MCF 10A (cell line): ENCODE measurements around the gene OTUD1. TPM values are rescaled to one million over a fixed set of nuclear protein-coding genes. Genes with fewer than 3 reads are reported as not detected.
A peak's percentile ranks its signal among the peaks of the same experiment; 100 is the strongest.
"Not testable (repeated sequence)": the region's sequence is repeated elsewhere in the genome, so short reads cannot be mapped to it uniquely, and the experiment has no call there.

ENCODE experiments used
- Bru-seq: library from RNA; stranded (reverse); fragments of 400-500 nt; gene quantifications from one replicate; lab custom pipeline; 2021; lab: Mats Ljungman, UMichigan
- BruChase-seq, 2 experiments: library from RNA; stranded (reverse); fragments of 400-500 nt; gene quantifications; one replicate each; lab custom pipeline; 2021; lab: Mats Ljungman, UMichigan
- BruUV-seq: library from RNA; stranded (reverse); fragments of 400-500 nt; replicated peaks from 2 replicates; lab custom pipeline; 2021; lab: Mats Ljungman, UMichigan
- CTCF ChIA-PET: fragments of 300-600 bp; sonication (Branson Sonifier 250); formaldehyde crosslinking; extraction: SDS; loops from one replicate; lab custom pipeline; 2021; ENCODE audit warnings: antibody characterized with exemption, inconsistent platforms; lab: Yijun Ruan, JAX
- POLR2A ChIA-PET: fragments of 300-600, 350-650 bp; sonication (Branson Sonifier 250); formaldehyde crosslinking; extraction: SDS; loops from one replicate; lab custom pipeline; 2020; ENCODE audit warnings: antibody characterized with exemption, inconsistent platforms; lab: Yijun Ruan, JAX
- DNase-seq: peaks from one replicate; pipeline ENCODE4 v3.0.0-alpha.2; 2018; ENCODE audit not compliant: unreplicated experiment
- H3K27ac Mint-ChIP-seq: one replicate; pipeline ENCODE4 v1.8.0; 2022; ENCODE audit warnings: mild to moderate bottlenecking, low read depth, mixed read lengths; ENCODE audit not compliant: unreplicated experiment
- H3K27me3 Mint-ChIP-seq: one replicate; pipeline ENCODE4 v1.8.0; 2022; ENCODE audit warnings: mixed read lengths; ENCODE audit not compliant: insufficient read depth, unreplicated experiment
- H3K36me3 Mint-ChIP-seq: one replicate; pipeline ENCODE4 v1.8.0; 2022; ENCODE audit warnings: mild to moderate bottlenecking, moderate library complexity, mixed read lengths; ENCODE audit not compliant: insufficient read depth, unreplicated experiment
- H3K4me1 Mint-ChIP-seq: one replicate; pipeline ENCODE4 v1.8.0; 2022; ENCODE audit warnings: mixed read lengths; ENCODE audit not compliant: insufficient read depth, unreplicated experiment
- H3K4me3 Mint-ChIP-seq: one replicate; pipeline ENCODE4 v1.8.0; 2022; ENCODE audit warnings: mild to moderate bottlenecking, moderate library complexity, mixed read lengths; ENCODE audit not compliant: unreplicated experiment
- H3K9me3 Mint-ChIP-seq: one replicate; pipeline ENCODE4 v1.8.0; 2022; ENCODE audit warnings: mixed read lengths; ENCODE audit not compliant: unreplicated experiment
- CTCF ChIP-seq: fragments of 200-600 bp; IDR thresholded peaks from one replicate; pipeline ENCODE4 v1.8.0; 2022; ENCODE audit warnings: antibody characterized with exemption, mild to moderate bottlenecking; ENCODE audit not compliant: unreplicated experiment
- intact Hi-C: fragments of 100-400 bp; cut with micrococcal nuclease; formaldehyde crosslinking; loops from 2 replicates; pipeline ENCODE4 v1.14.1; 2022
- long read RNA-seq: library from polyadenylated mRNA; stranded (forward); transcript quantifications from one replicate; pipeline ENCODE4 v2.0.0, GENCODE V29; 2022
- total RNA-seq: library from RNA; stranded (reverse); gene quantifications from 2 replicates; pipeline ENCODE4 v1.2.3, GENCODE V29; 2022

The OTUD1 gene
- 12.1 and 14.9 TPM in 2 replicates for total RNA-seq
- Bru-seq, nascent RNA: percentile 92 among the genes with signal in this experiment
- percentile 68 among the genes with signal in this experiment for BruChase-seq, experiment 1, labeled RNA remaining after a 6-hour chase
- BruChase-seq, experiment 2, labeled RNA remaining after a 2-hour chase: percentile 96 among the genes with signal in this experiment
- long read RNA-seq, transcript OTUD1-201 (1 exons, 2,933 nt): major isoform, 47 of 47 reads
- long read RNA-seq, partial matches to known transcripts: 0 of 47 reads
- long read RNA-seq, other reads (novel, unspliced or antisense): 0 of 47 reads

GRCh38 chr10:23438547-23439451 lies at the start of gene OTUD1:
Gene OTUD1 (plus strand): TSS chr10:23439075. CDS start chr10:23439458, 383 bp downstream.
- H3K4me3 Mint-ChIP-seq: peak within 1 kb of the TSS; percentile 83
- H3K9me3 Mint-ChIP-seq: no peaks in the 10 kb centered on the region
- intact Hi-C loops: no loop called here
- no peak for TF ChIP-seq CTCF
- H3K27me3 Mint-ChIP-seq: no peaks in the 10 kb centered on the region
- DNase-seq: peak; percentile 93
- ChIA-PET POLR2A (interaction anchor here (0.6 to 5.5 kb wide), 24 partner anchors 8 to 1443 kb away, joined by 3 to 34 read pairs (median 4); partner anchors contain the start of gene C10orf67), CTCF (interaction anchor here (0.6 to 1.2 kb wide), 12 partner anchors 18 to 1622 kb away, joined by 3 to 5 read pairs (median 3); no protein-coding TSS in a partner anchor)
- peak within 1 kb of the TSS; percentile 83 for H3K27ac Mint-ChIP-seq
- peaks cover 20% of the 10 kb centered on the region for H3K4me1 Mint-ChIP-seq
- peaks cover 5% of the 10 kb centered on the region for H3K36me3 Mint-ChIP-seq
- BruUV-seq: no TSS peak

GRCh38 chr10:23390408-23390807 lies 48.5 kb upstream of the OTUD1 start:
- H3K4me1 Mint-ChIP-seq, BruUV-seq, intact Hi-C loops, H3K27me3 Mint-ChIP-seq, H3K4me3 Mint-ChIP-seq, DNase-seq, H3K27ac Mint-ChIP-seq, H3K9me3 Mint-ChIP-seq, H3K36me3 Mint-ChIP-seq: not testable (repeated sequence)
- ChIA-PET POLR2A (interaction anchor here (1.1 kb wide), 1 partner anchor 10 kb away, joined by 4 read pairs; no protein-coding TSS in a partner anchor), CTCF (interaction anchor here (0.6 to 0.8 kb wide), 3 partner anchors 9 to 30 kb away, joined by 3 read pairs; no protein-coding TSS in a partner anchor)

- no peak for TF ChIP-seq CTCF
- CTCF ChIA-PET: interaction anchor here (0.6 kb wide), 1 partner anchor 30 kb away, joined by 3 read pairs; no protein-coding TSS in a partner anchor
- H3K27me3 Mint-ChIP-seq: no peaks in the 10 kb centered on the region
- H3K4me3 Mint-ChIP-seq: no peak overlapping the region
- no peak overlapping the region for H3K27ac Mint-ChIP-seq
- intact Hi-C loops: no loop called here
- peaks cover 6% of the 10 kb centered on the region for H3K36me3 Mint-ChIP-seq
- DNase-seq: no peak
- POLR2A ChIA-PET: interaction anchor here (0.6 to 1.1 kb wide), 2 partner anchors 9 to 48 kb away, joined by 3 to 4 read pairs; partner anchors contain the start of gene OTUD1
- H3K9me3 Mint-ChIP-seq: no peaks in the 10 kb centered on the region
- no TSS peak for BruUV-seq
- peaks cover 6% of the 10 kb centered on the region for H3K4me1 Mint-ChIP-seq
These were observed 48.1 kb upstream of the OTUD1 start for GRCh38 chr10:23390809-23391208.

- Mint-ChIP-seq H3K4me1 (peaks cover 6% of the 10 kb centered on the region), H3K4me3 (no peak overlapping the region), H3K36me3 (peaks cover 6% of the 10 kb centered on the region), H3K9me3 (no peaks in the 10 kb centered on the region), H3K27me3 (no peaks in the 10 kb centered on the region), H3K27ac (no peak overlapping the region)
- CTCF ChIA-PET: interaction anchor here (0.7 kb wide), 1 partner anchor 857 kb away, joined by 3 read pairs; no protein-coding TSS in a partner anchor
- BruUV-seq: no TSS peak
- POLR2A ChIA-PET: interaction anchor here (1.1 kb wide), 1 partner anchor 8 kb away, joined by 4 read pairs; no protein-coding TSS in a partner anchor
- no peak for TF ChIP-seq CTCF
- intact Hi-C loops: no loop called here
- no peak for DNase-seq
These were observed 47.1 kb upstream of the OTUD1 start for GRCh38 chr10:23391821-23392220.
